Measurements from ENCODE around the gene CTNNA1. TPM values are rescaled to one million over a fixed set of nuclear protein-coding genes. Genes with fewer than 3 reads are reported as not detected.

The CTNNA1 gene
- total RNA-seq, 2 experiments from 2014 or later = 34.4 to 38.6 TPM

DNA sequence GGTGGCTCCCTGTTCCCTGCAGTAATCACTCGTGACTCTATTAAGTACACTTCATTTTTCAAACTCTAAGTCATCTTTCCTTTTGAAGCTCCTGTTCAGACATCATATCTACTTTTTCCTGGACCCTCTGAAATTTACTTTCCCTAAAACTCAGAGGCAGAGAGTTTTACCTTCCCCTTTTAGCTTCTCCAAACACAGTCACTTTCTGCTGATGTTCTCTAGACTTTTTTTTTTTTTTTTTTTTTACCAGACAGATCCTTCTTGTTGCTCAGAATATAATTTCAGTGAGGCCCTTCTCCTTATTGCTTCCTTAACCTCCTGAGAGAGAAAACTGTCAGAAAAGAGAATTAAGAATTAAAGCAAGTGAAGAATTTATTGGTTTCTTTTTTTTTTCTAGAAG is 208.5 kb downstream of the CTNNA1 start:
- POLR2A ChIA-PET = no interaction called here
- no peak for DNase-seq
- H3K4me1 Mint-ChIP-seq = no peaks in the 10 kb centered on the region
- CTCF ChIA-PET = interaction anchor here (0.8 to 1.4 kb wide), 2 partner anchors 14 to 26 kb away, joined by 3 to 4 read pairs; no protein-coding TSS in a partner anchor
- no peaks in the 10 kb centered on the region for H3K36me3 Mint-ChIP-seq (ENCODE audit: low read depth)
- H3K27ac Mint-ChIP-seq = no peak overlapping the region
- H3K9me3 Mint-ChIP-seq = no peaks in the 10 kb centered on the region
- H3K27me3 Mint-ChIP-seq = peaks cover 4% of the 10 kb centered on the region
- H3K4me3 Mint-ChIP-seq = no peak overlapping the region

DNA sequence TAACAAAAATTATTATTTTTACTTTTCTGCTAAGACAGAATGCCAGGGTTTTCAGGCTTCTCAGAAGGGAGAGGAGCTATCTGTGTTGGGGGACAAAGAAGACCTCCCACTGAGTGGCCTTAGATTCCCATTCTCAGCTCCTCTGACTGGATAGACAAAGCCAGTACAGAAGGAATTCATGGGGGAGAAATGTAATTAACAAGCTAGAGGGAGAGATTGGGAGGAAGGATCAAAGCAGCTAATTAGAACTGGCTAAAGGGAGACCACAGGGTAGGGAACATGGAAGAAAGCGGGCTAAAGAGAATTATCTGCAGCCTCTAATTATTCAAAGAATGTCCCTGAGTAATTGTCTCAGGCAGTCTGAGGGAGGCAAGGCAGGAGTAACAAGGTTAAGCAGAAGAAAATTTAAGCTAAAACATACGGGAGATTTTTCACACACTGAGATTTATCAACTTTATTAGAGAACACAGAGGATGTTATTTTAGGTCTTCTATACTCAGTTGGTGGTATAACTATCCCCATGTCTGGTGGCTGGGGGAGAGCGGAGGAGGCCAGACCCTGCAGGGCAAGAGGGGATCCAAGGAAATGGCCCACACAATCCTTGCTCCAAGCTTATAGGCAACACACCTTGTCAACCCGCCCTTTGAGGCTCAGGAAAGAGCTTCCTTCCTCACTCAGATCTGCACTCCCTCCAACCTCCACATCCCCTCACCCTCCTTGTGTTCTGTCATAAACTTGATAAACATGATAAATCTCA is 209.6 kb downstream of the CTNNA1 start:
- POLR2A ChIA-PET = no interaction called here
- Mint-ChIP-seq H3K27ac (no peak overlapping the region), H3K4me3 (no peak overlapping the region), H3K27me3 (peaks cover 4% of the 10 kb centered on the region), H3K4me1 (no peaks in the 10 kb centered on the region), H3K36me3 (ENCODE audit: low read depth) (no peaks in the 10 kb centered on the region), H3K9me3 (no peaks in the 10 kb centered on the region)
- DNase-seq = no peak
- CTCF ChIA-PET = interaction anchor here (1.2 to 1.9 kb wide), 4 partner anchors 9 to 27 kb away, joined by 3 to 4 read pairs (median 4); no protein-coding TSS in a partner anchor

DNA sequence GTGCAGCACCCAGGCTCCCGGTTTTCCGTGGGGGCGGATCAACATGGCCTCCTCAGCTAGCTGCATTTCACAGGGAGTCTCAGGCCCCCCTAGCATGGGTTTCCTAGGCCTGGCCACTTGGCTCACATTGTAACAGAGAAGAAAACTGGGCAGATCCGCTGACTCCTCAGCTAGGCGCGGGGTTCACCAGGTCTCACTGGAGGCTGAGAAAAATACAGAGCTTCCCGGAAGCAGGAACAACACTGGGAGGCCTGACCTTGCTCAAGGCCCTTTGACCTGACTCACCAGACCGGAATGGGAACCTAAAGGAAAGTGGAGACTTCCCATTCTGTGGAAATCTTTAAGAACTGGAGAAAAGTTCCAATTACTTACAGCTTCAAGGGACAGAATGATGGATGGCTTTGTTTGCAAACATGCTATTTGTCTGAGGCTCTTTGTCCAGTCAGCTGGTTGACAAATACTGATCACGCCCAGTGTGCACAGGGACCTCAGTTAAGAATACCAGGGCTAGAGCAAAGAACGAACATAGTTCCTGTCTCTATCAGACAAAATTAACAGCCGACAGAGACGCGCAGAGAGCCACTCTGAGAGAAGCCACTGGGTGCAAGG is 210.6 kb downstream of the CTNNA1 start:
- H3K27me3 Mint-ChIP-seq = peaks cover 3% of the 10 kb centered on the region
- no peaks in the 10 kb centered on the region for H3K36me3 Mint-ChIP-seq (ENCODE audit: low read depth)
- POLR2A ChIA-PET = no interaction called here
- CTCF ChIA-PET = interaction anchor here (0.8 to 1.9 kb wide), 3 partner anchors 9 to 16 kb away, joined by 3 to 4 read pairs (median 3); no protein-coding TSS in a partner anchor
- no peak for DNase-seq
- H3K27ac Mint-ChIP-seq = no peak overlapping the region
- H3K9me3 Mint-ChIP-seq = no peaks in the 10 kb centered on the region
- no peaks in the 10 kb centered on the region for H3K4me1 Mint-ChIP-seq
- H3K4me3 Mint-ChIP-seq = no peak overlapping the region

DNA sequence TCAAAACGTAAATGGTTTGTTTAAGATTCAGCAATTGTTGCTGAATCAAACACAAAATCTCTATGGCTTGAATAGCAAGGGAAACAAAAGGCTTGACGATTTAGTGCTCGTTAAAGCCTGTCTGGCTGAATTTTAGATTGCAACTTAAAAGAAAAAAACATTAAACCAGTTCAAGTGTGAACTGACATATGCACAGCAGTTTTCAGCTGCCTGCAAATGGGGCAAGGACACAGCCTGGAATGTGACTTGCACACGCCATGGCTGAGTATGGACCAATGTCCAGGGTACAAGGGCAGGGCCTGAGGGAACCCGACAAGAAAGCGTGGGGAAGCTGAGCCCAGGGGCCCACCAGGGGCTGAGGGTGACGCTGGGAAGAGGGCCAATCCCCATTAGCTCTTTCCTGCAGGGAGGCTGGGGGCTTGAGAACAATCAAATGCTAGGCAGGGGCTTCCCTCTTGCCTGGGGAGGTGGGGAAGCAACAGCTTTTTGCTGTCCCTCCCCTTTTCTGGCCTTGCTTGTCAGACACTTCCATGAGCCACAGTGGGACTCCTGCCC is 211.5 kb downstream of the CTNNA1 start:
- Mint-ChIP-seq H3K4me1 (no peaks in the 10 kb centered on the region), H3K27ac (peak overlapping the region; percentile 42), H3K4me3 (no peak overlapping the region), H3K36me3 (ENCODE audit: low read depth) (no peaks in the 10 kb centered on the region), H3K27me3 (peaks cover 2% of the 10 kb centered on the region), H3K9me3 (no peaks in the 10 kb centered on the region)
- ChIA-PET CTCF (interaction anchor here (0.8 to 1.9 kb wide), 4 partner anchors 8 to 17 kb away, joined by 3 to 4 read pairs (median 3); no protein-coding TSS in a partner anchor), POLR2A (no interaction called here)
- no peak for DNase-seq

DNA sequence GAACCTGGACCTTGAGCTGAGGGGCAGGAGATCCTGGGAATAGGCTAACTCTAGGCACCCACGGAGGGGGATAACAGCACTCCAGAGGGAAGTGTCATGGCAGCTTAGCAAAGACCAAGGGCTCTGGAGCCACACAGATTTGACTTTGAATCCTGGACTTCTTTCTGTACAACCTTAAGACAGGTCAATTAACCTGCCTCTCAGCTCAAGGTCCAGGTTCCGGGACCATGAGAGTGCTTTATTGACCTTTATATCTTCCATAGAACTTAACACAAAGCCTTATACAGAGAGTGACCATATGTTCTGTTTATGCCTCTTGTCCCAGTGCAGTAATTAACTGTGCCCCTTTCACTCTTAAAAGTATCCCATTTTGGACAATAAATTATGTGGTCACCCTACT is 212.4 kb downstream of the CTNNA1 start:
- no peak for DNase-seq
- CTCF ChIA-PET = interaction anchor here (1.2 to 1.7 kb wide), 2 partner anchors 10 to 14 kb away, joined by 3 to 5 read pairs; no protein-coding TSS in a partner anchor
- H3K4me3 Mint-ChIP-seq = no peak overlapping the region

DNA sequence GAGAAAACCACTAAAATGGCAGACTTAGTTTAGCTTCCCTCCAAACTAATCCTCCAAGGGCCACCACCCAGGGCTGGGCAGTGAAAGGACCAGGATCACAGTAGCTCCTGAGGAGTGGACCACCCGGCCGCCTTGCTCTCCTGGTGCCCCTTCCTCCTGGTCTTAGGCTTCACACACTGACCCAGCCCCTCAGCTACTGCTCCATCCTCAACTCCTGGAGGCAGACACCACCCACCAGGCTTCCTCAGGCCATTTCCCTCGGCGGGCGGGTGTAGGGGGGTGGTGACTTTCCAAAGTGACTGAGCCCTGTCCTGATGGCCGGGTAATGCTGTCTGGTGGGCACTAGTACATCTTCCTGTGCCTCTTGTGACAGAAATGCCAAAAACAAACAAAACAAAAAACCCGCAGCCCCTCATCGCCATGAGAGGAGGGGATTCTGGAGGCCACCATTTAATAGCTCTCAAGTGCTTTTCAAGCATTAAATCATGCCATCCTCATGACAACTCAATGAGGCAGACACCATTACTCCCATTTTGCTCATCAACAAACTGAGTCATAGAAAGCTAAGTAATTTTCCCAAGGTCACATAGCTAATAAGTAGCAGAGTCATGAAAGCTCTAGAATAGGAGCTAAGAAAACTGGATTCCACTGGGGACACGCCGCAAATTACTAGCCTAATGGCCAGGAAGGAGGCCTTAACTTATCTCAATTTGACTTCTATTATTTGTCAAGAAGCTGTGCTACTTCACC is 213.2 kb downstream of the CTNNA1 start:
- DNase-seq = no peak
- Mint-ChIP-seq H3K36me3 (ENCODE audit: low read depth) (no peaks in the 10 kb centered on the region), H3K9me3 (no peaks in the 10 kb centered on the region), H3K27me3 (peaks cover 2% of the 10 kb centered on the region), H3K4me3 (no peak overlapping the region), H3K27ac (no peak overlapping the region), H3K4me1 (no peaks in the 10 kb centered on the region)
- POLR2A ChIA-PET = no interaction called here
- CTCF ChIA-PET = interaction anchor here (0.6 to 2.0 kb wide), 5 partner anchors 10 to 635 kb away, joined by 3 to 5 read pairs (median 3); no protein-coding TSS in a partner anchor

More for the DNA sequence above, 212.4 kb downstream of the CTNNA1 start:
- Mint-ChIP-seq H3K9me3 (no peaks in the 10 kb centered on the region), H3K4me1 (no peaks in the 10 kb centered on the region), H3K27me3 (peaks cover 2% of the 10 kb centered on the region), H3K36me3 (ENCODE audit: low read depth) (no peaks in the 10 kb centered on the region), H3K27ac (no peak overlapping the region)
- POLR2A ChIA-PET = no interaction called here

DNA sequence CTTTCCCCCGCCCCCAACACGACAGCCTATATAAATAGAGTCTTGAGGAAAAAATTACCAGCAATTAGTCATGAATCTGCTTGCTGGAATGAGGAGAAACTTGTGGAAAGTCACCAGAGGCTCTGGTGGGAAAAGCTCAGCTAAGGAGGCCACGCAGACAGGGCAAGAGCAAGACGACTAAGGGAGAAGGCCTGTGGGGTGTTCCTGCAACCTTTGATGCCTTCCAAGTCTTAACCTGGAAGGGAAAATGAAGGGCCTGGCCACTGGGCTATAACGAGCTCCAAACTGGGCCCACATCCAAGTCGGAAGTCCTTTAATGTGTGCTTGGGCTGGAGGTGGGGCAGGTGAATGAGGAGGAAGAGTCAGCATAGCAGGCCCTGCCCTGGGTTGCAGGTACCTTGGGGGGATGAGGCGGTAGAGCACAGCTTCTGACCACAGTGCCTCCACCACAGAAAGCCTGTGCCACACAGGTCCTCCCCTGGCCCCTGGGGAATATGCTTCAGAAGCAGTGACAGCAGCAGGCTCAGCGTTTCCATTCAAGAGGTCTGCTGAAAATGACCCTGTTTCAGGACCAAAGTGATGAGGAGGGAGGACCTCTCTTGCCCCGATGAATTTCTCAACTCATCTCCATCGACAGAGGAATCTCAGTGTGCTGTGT is 214.7 kb downstream of the CTNNA1 start:
- ChIA-PET CTCF (interaction anchor here (0.8 to 2.0 kb wide), 3 partner anchors 9 to 25 kb away, joined by 3 to 5 read pairs (median 3); no protein-coding TSS in a partner anchor), POLR2A (no interaction called here)
- Mint-ChIP-seq H3K4me3 (no peak overlapping the region), H3K27me3 (peaks cover 2% of the 10 kb centered on the region), H3K9me3 (no peaks in the 10 kb centered on the region), H3K27ac (no peak overlapping the region), H3K4me1 (no peaks in the 10 kb centered on the region), H3K36me3 (ENCODE audit: low read depth) (no peaks in the 10 kb centered on the region)
- DNase-seq = no peak

DNA sequence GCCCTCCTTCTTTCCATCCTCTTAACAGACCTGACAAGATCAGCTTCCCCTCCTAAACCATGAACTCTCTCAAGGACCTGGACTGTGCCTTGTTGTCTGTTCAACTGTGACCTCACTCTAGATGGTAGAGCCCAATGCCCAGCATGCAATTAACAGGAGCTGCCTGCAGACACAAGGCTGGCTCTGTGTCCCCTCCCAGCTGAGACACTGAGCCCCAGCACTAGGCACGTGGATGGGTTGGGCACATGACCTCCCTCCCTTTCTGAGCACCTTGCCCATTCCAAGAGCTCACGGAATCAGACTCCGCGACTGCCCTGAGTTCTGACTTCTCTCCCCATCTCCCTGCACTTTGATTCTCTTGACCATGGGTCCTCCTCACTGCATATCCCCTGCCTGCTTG is 215.4 kb downstream of the CTNNA1 start:
- Mint-ChIP-seq H3K9me3 (no peaks in the 10 kb centered on the region), H3K27me3 (peaks cover 2% of the 10 kb centered on the region), H3K4me3 (no peak overlapping the region), H3K4me1 (no peaks in the 10 kb centered on the region), H3K36me3 (ENCODE audit: low read depth) (no peaks in the 10 kb centered on the region), H3K27ac (no peak overlapping the region)
- DNase-seq = no peak
- POLR2A ChIA-PET = no interaction called here
- CTCF ChIA-PET = interaction anchor here (0.6 to 1.1 kb wide), 2 partner anchors 9 to 33 kb away, joined by 3 to 5 read pairs; no protein-coding TSS in a partner anchor

DNA sequence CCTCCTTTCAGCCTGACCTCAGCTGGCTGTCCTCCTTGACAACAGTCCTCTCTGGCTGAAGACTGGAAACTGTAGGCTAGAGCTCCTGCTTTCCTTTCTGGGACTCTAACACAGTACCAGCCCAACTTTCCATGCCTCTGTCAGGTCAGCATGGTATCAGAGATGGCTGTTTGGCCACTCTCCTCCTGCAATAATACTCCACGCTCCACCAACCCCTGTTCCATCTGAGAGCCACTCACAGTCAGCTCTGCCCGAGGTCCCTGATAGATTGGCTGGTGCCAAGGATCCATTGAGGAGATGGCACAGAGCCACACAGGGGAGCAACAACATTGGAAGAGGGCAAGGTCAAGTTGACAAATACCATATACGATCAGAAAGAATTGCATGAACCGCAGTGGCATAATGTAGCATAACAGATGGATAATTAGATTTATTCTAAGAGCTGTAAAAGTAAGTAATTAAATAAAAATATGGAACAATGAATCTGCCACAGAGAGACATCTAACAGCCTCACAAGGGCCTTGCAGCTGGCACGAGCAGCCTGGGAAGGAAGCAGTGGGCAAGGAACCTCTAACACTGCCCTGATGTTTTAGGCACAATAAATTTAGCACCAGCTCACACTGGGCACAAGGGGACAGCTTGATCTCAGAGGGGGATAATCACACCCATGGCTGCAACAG is 216.2 kb downstream of the CTNNA1 start:
- Mint-ChIP-seq H3K4me3 (no peak overlapping the region), H3K36me3 (ENCODE audit: low read depth) (no peaks in the 10 kb centered on the region), H3K27me3 (peaks cover 2% of the 10 kb centered on the region), H3K4me1 (no peaks in the 10 kb centered on the region), H3K27ac (no peak overlapping the region), H3K9me3 (no peaks in the 10 kb centered on the region)
- DNase-seq = no peak
- ChIA-PET POLR2A (no interaction called here), CTCF (interaction anchor here (1.1 kb wide), 1 partner anchor 9 kb away, joined by 5 read pairs; no protein-coding TSS in a partner anchor)

DNA sequence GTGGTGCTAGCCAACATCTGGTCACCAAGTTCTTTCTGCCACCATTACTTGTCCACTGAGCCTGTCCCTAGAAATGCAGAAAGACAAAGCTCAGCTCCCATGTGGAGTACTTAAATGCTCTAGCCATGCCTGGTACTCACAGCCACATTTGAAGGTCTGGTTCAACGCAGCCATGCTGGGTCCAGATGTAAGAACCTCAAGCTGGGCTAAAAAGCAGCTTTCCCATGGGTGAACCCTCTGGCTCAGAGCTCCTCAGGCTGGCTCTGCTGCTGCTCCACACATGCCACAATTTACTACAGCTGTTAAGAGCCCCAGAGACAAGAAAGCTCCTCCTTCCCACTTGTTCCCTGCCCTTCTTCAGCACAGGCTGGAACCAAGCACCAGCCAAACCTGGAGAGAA is 219.0 kb downstream of the CTNNA1 start:
- Mint-ChIP-seq H3K27me3 (peaks cover 2% of the 10 kb centered on the region), H3K4me1 (no peaks in the 10 kb centered on the region), H3K36me3 (ENCODE audit: low read depth) (no peaks in the 10 kb centered on the region), H3K4me3 (no peak overlapping the region), H3K27ac (no peak overlapping the region), H3K9me3 (no peaks in the 10 kb centered on the region)
- CTCF ChIA-PET = interaction anchor here (0.9 to 2.2 kb wide), 4 partner anchors 8 to 59 kb away, joined by 3 to 8 read pairs (median 4); no protein-coding TSS in a partner anchor
- POLR2A ChIA-PET = no interaction called here
- DNase-seq = no peak

DNA sequence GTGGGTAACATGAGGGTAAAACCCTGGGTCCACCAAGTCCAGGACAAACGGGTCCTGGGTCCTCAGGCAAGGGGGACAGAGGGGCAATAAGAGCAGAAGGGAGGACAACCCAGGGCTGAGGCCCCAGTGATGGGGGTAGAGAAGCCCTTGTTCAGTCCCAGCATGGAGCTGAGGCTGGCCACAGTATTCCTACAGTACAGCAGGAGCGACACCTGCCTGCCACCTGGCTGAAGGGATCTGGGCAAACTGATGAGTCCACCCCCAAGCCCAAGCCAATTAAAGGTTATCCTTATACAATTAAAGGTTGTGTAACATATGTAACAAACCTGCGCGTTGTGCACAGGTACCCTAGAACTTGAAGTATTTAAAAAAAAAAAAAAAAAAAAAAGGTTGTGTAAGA is 219.6 kb downstream of the CTNNA1 start:
- Mint-ChIP-seq H3K4me1 (no peaks in the 10 kb centered on the region), H3K4me3 (no peak overlapping the region), H3K27ac (no peak overlapping the region), H3K9me3 (no peaks in the 10 kb centered on the region), H3K36me3 (ENCODE audit: low read depth) (no peaks in the 10 kb centered on the region), H3K27me3 (peaks cover 2% of the 10 kb centered on the region)
- ChIA-PET POLR2A (no interaction called here), CTCF (interaction anchor here (1.1 to 2.2 kb wide), 2 partner anchors 9 to 18 kb away, joined by 3 to 8 read pairs; no protein-coding TSS in a partner anchor)
- no peak for DNase-seq

All from activated CD4-positive, alpha-beta T cell treated with anti-CD3 and anti-CD28 coated beads, Interleukin-2, amount 10 ng/mL, durations not matched to agents 7 days and 5 days (primary cell).